ENCODE data around the gene HIC2.
"Not testable (repeated sequence)": the region's sequence is repeated elsewhere in the genome, so short reads cannot be mapped to it uniquely, and the experiment has no call there.

The HIC2 gene

DNA sequence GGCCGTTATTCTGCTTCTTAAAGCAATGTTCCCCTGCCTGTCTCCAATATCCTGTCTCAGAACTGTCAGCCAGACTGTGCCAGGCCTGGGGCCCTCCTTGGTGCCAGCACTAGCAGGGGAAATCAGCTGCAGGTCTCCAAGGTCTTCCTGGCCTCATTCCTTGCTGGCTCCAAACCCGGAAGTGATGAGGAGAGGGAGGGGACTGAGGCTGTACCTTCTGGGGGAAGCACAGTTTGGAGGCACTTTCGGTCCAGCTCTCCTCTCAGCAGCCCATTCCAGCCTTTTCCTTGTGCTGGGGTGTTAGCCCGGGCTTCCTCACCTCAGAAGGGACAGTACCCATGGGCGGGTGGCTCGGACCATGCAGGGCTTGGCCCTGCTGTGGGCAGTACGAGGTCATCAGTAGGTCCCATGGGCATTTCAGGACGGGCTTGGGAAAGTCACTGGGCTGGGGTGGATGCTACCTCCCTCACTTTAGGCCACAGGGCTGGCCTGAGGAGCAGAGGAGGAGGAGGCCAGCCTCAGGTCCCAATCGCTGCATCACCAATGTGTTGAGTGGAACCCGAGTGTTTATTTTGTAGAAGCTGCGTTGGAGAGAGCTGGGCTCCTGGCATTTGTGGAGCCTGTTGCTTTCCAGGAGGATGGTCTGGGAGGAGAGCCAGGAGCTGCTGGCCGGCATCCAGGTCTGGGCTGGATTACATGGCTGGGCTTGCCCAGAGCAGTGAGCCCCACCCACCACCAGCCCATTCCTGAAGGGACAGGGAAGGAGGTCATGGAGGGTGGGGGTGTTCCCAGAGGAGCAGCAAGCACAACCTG is 19.0 kb downstream of the HIC2 start:
- DNase-seq, result not testable (repeated sequence)

DNA sequence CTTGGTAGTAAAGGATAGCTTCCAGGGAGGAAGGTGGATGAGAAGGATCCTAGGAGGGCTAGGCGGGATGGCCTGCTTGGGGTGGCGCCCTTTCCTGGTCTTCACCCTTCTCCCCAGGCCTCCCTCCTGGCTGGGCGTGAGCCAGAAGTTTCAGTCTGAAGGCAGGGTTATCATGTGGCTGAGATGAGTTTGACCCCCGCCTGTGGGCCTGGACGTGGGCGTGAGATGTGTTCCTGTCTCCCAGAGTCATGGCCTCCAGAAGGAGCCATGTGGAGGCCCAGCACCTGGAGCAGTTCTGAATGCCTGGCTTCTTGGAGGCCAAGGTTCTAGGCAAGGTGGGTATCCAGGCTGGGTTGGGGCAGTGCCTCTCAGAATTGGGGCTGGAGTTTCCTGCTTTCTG is 20.8 kb downstream of the HIC2 start:
- not testable (repeated sequence) for DNase-seq

DNA sequence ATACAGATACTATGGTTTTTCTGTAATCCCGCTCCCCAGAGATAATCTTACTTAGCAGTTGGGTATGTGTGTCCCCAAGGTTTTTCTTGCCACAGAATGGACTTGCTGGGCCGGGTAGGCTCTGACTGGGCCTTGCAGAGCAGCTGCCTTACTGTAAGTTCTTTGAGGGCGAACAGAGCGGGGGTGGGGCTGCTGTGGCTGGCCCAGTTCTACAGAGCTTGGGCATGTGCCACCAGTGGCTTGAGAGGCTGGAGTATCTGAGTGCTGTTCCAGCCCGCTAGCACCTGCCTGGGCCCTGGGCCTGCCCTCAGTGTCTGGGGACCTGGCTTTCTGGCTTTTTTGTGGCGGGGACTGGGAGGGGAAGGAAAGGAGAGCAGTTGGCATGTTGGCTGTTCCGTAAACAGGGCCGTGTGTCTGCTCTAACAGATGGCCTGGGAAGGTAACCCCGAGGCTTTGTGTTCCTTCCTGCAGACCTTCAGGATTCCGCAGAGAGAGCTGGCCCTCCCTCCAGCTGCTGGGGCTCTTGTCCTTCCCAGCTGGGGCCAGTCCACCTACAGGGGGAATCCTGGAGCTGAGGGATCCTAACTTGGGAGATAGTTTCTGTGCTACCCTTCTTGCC is 23.0 kb downstream of the HIC2 start:
- not testable (repeated sequence) for DNase-seq

DNA sequence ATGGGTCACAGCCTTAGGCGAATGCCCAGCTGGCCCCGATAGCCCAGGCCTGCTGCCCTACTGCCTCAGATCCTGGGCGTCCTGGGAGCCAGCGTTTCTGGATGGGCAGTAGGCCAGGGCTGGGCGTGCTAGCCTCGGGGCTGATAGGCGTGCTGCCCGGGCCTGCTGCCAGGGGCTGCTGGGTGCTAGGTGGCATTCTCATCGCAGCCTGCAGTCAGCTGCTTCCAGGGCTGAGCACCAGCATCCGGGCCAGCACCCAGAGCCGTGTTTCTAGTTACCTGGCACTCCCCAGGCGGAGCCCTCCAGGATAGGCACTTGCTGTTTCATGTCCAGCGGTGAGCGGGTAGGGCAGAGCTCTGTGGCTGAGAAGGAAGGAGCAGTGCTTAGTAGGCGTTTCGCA is 23.5 kb downstream of the HIC2 start:
- not testable (repeated sequence) for DNase-seq

DNA sequence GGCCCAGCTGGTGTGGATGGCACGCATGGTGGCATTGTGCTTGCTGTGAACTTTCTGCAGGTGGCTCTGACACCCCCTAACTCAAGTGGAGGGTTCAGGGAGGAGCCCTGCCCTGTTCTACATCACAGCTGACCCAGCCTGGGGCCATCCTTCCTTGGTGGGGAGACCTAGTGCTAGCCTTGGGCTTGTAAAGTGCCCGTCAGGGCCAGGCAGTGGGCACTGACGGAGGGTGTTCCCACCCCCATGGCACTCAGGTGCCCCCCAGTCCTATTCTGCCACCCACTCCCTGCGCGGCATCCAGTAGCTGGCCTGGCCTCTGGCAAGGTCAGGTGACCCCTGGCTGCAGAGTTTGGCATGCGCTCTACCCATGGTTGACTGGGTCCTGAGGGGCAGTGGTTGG is 24.0 kb downstream of the HIC2 start:
- DNase-seq, result not testable (repeated sequence)

DNA sequence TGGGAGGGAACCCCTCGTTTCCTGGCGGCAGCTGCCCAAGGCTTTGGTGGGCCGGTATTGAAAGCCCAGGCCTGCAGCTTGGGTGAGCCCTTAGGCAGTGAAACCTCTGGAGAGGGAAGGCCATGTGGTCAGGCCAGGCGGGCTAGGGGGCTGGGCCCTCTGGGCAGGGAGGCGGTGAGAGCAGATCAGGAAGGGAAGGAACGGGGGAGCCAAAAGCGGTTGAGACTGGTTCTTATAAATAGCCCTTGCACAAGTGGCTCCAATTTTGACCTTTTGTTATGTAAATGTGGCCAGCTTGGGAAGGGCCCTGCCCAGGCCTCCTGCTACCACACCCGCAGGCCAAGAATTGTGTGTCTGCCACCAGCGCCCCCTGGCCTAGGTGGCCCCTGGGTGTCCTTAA is 25.0 kb downstream of the HIC2 start:
- not testable (repeated sequence) for DNase-seq

DNA sequence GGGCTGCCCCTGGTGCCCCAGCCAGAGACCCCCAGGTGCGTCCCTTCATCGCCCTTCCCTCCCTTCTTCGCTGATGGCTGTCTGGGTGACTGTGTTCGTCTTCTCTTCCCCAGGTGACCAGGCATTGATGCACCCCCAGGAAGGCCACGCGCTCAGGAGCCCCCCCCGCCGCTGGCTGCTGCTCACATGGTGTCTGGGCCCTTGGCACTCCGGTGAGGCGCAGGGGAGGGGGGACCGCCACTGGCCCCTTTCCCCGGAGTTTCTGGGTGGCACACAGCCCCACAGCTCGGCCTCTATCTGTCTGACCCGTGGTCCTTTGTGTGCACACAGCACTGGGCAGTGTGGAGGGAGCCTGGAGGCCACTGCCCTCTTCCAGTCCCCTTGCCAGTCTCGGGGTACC is 25.5 kb downstream of the HIC2 start:
- not testable (repeated sequence) for DNase-seq

DNA sequence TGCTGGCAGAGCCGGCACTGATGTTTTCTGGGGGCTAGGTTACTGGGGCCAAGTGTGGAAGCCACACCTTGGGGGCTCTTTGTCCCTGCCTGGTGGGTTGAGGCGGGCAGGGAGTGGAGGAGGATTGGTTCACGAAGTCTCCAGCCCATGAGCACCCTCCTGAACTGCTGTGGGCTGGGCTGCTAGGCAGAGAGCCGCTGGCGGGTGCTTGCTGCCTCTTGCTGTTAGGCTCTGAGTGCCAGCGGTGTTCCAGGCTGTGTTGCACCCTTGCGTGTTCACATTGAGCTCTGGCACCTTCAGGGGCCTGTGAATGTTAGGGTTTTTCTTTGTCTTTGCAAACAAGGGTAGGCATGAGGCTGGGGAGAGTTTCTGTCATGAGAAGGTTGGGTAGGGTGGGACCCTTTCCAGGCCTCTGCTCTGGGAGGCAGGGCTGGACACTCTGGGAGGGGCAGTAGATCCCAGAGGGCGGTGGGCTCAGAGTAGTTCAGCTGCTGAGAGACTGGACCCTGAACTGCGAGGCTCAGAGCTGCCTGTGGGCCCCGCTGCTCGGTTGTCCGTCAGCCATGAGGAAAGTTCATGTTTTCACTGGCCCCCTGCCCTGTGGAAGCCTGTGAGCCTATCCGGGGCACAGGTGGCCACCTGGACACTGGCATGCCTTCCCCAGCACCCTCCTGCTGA is 26.0 kb downstream of the HIC2 start:
- DNase-seq, result no peak

DNA sequence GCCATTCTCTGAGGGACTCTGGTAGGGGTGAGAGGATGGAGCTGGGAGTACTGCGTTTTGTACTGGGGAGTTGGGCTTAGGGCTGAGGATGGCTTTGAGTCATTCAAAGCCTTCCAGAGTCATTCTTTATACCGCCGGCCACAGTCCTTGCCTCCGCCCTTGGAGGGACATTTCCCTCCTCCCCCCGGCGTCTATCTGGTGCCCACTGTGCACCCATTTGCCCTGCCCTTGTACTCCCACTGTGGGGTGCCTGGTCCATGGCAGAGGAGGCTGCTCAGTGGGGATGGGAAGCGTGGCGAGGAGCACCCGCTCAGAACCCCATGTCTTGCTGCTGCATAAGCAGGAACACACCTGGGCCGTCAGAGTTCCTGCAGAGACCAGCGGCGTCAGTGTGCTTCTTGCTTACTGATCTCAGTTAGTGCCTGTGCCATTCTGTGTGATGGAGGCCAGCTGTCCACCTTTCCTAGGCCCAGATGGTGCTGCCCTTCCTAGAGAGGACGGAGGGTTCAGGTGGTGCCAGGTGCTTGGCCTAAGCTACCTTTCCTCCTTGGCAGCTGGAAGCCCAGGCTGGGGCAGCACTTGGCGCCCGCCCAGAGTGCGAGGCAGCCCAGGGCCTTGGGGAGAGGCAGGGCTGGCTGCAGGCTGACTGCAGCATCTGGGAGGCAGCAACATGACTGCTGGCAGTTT is 26.7 kb downstream of the HIC2 start:
- no peak for DNase-seq

DNA sequence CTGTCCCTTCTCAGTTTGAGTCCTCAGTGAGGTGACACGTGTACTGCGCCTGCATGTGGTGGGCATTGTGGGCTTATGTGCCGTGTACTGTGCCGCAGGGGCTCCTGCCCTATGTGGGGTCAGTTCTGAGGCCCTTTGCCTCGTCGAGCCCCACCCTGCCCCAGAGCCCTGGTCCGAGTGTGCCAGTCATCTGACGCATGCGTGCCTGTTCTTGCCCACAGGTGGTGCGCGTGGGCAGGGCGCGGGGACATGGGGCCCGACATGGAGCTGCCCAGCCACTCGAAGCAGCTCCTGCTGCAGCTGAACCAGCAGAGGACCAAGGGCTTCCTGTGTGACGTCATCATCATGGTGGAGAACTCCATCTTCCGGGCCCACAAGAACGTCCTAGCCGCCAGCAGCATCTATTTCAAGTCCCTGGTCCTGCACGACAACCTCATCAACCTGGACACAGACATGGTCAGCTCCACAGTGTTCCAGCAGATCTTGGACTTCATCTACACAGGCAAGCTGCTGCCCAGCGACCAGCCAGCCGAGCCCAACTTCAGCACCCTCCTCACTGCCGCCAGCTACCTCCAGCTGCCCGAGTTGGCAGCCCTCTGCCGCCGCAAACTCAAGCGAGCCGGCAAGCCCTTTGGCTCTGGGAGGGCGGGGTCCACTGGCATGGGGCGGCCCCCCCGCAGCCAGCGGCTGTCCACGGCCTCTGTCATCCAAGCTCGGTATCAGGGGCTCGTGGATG is 27.7 kb downstream of the HIC2 start:
- DNase-seq, result no peak

DNA sequence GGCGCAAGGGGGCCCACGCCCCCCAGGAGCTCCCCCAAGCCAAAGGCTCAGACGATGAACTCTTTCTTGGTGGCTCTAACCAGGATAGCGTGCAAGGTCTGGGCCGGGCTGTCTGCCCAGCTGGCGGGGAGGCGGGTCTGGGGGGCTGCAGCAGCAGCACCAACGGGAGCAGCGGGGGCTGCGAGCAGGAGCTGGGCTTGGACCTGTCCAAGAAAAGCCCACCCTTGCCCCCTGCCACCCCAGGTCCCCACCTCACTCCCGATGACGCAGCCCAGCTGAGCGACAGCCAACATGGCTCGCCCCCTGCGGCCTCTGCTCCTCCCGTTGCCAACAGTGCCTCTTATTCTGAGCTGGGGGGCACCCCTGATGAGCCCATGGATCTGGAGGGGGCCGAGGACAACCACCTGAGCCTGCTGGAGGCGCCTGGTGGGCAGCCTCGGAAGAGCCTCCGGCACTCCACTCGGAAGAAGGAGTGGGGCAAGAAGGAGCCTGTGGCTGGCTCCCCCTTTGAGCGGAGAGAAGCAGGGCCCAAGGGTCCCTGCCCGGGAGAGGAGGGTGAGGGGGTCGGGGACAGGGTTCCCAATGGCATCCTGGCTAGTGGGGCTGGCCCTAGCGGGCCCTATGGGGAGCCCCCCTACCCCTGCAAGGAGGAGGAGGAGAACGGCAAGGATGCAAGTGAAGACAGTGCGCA is 28.4 kb downstream of the HIC2 start:
- no peak for DNase-seq

DNA sequence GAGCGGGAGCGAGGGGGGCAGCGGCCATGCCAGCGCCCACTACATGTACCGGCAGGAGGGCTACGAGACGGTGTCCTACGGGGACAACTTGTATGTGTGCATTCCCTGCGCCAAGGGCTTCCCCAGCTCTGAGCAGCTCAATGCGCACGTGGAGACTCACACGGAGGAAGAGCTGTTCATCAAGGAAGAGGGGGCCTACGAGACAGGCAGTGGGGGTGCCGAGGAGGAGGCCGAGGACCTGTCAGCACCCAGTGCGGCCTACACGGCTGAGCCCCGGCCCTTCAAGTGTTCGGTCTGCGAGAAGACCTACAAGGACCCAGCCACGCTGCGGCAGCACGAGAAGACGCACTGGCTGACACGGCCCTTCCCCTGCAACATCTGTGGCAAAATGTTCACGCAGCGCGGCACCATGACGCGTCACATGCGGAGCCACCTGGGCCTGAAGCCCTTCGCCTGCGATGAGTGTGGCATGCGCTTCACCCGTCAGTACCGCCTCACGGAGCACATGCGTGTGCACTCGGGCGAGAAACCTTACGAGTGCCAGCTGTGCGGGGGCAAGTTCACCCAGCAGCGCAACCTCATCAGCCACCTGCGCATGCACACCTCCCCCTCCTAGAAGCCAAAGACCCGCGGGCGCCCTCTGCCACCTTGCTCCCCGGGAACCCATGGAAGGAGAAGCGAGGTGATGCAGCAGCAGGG is 29.1 kb downstream of the HIC2 start:
- no peak for DNase-seq

DNA sequence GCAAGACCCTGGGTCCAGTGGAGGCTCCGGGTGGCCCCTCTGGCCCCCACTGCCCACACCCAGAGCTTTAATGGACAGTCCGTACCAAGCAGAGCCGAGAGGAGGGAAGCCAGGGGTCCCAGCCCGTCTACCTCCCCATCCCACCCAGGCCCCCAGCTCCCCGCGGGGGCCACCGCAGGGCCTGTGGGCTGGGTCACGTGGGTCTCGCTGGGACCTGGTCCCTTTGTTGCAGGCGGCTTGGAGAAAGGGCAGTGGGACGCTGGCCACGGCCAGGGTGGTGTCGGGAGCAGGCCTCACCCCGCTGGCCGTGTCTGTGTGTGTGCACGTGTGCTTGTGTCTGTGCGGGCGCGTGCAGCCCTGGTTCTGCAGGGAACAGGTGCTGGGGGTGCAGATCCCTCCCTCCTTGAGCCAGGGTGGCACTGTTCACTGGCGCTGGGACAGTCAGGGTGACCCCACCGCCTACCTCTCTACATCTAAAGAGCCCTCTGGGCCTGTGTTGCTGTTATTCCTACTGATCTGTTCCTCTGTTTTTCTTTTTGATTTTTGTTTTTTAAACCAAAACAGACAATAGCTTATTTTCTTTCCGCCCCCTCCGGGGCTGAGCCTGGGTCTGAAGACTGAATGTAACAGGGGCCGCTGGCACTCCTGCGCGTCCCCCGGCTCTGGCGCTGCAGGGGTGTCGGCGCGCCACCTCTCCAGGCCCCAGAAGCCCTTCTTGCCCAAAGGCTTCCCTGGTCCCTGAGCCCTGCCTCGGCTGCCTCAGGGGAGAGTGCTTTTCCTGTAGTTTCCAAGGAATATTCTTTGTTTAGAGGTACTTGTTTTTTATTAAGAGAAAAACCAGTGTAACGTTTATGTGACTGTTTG is 29.9 kb downstream of the HIC2 start:
- no peak for DNase-seq

DNA sequence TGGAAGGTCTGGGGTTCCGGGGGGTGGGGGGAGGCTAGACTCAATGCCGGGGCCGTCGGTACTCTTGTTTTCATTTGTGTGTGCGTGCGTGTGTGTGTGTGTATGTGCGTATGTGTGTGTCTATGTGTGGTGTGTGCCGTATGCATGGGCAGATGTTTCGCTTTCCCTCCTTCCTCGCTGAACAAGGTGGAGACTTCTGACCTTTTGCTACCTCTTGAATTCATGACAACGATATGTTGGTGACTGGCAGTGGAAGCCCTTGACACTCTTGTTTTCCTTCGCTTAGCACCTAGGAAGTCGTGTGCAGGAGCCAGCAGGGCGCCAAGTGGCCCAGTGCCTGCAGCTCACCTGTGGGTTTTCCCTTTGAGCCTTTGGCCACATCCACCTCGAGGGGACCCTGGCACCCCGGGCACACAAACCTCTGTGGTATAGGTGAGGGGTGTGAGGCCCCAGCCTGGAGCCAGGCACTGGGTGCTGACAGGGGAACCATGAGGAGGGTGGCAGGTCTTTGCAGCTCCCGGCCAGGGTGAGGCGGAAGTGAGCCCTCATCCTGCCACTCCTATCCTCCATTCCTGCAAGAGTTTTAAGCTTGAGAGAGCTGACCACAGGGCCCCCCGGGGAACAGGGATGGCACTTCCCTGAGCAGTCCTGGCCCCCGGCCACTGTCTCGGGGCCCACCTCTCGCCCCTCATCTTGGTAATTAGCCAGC is 30.7 kb downstream of the HIC2 start:
- no peak for DNase-seq

DNA sequence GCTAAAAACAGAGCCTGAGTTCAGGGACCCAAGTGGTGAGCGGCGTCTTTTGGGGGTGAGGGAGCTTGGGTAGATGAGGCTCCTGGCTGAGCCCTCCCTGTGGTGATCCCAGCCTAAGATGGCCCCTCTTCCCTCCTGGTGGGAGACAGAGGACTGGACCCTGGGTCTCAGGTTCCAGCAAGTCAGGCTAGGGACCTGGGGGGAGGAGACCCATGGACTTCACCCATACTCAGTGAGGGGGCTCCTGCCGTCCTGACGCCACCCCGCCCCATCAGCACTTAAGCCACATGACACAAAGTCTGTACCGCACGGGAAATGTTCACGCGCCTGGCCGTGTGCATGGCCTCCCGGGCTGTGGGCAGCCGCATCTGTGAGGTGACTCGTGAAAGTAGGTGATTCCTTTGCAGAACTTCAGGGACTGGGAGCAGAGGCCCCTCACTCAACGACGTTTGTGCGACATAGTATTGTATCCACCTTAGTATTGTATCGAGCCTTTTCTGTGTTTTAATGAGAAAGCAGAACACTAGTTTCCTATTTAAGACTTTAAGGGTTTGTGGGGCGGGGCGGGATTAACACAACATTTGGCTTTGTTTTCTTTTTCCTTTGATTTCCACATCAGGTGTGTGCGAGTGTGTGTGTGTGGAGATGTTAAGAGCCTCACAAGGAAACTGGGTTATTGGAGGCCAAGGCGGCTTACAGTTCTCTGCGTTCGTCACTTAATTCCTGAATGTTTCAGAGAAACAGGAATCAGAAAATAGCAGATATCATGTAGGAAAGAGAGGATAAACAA is 31.7 kb downstream of the HIC2 start:
- DNase-seq, result no peak

DNA sequence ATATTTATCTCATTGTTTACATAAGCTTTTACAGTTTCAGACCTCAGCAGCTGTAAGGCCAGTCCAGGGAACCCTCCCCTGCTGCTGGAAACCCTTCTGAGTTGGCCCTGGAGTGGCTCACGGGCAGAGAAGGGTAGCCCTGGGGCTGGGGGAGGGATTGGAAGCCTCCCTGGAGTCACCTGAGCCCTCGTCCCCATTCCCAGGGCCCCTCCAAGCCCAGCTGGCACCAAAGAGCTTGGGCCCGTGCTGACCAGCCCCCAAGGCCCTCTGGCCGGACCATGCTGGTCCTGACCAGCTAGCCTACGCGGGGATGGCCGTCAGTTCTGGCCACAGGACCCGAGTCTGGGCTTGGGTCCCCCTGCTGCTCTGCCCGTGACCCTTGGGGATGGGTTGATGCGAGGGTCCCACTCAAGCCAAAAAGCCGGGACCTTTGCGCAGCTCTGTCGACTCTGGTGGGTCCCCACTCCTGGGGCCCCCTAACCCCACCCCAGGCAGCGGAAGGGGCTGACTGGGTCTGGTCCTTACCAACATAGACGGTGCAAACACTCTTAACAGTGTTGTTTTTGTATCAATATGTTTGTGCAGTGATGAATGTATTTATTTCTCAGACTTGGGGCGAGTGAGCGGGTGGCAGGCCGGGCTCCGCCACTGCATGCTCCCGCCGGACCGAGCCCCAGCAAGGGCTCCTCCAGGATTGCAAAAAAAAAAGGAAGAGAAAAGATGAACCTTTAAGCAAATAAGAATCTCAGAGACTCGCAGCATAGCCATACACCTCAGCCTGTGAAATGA is 32.6 kb downstream of the HIC2 start:
- DNase-seq, result no peak

DNA sequence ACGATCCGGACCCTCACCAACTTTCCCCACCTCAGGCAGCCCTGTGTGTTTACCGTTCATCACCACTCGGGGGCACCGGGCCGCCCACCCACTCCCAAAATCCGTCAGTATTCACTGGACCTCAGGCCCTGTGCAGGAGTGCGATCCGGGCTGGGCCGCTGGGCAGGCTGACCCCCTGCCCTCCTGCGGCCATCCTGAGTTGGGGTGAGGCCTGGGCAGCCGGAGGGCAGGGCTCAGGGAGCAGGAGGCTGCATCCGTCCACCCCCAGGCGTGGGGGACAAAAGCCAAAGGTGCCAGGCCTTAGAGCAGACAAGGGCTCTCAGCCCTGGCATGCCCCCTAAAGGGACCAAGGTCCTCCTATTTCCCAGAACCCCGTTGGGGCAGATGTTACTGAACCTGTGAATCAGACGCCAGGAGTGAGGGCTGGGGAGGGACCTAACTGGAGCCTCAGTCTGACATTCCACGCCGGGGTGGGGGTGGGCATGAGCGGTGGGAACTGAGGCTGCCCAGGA is 33.2 kb downstream of the HIC2 start:
- no peak for DNase-seq

DNA sequence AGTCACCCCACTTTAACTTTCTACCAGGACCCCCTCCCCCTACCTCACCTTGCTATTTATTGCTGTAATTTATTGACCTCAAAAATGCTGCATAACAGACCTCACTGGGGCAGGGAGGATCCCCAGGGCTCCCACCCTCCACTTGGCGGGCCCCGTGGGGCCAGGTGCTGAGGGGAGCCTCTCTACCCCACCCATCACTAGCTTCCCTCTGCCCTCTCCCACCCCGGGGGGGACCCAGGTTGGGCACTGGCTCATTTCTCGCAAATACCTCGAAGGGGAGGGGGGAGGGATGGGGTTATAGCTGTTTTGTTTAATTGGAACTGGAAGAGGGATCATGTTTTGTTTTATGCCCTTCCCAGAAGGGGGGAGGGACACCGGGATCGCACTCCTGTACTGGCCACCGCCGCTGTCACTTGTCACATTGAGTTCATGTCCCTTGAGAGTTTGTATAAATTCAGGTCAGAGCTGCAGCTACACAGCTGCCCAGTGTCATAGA is 33.7 kb downstream of the HIC2 start:
- no peak for DNase-seq
